Measurements from ENCODE around the gene PRL. TPM values are rescaled to one million over a fixed set of nuclear protein-coding genes. Genes with fewer than 3 reads are reported as not detected.

Gene PRL
- total RNA-seq, 1 experiment from 2014 or later, result not detected

GRCh38 chr6:22326500-22326899 is 29.7 kb upstream of the PRL start:
- POLR2A ChIA-PET, result no interaction called here
- no peaks in the 10 kb centered on the region for H3K27me3 Mint-ChIP-seq (ENCODE audit: low read depth)
- ATAC-seq (no peak), DNase-seq (ENCODE audit: low spot score) (no peak)
- 0 out of 2 replicates have a peak, but pooled peaks cover 4% of the 10 kb centered on the region for H3K9me3 Mint-ChIP-seq
- TF ChIP-seq E2F5 (CRISPR knock-in tag; IDR thresholded peaks at IDR 0.05) (no peak), NR3C1 (CRISPR knock-in tag; conservative IDR thresholded peaks at IDR 0.05; ENCODE audit: low read depth) (no peak), ARID4B (CRISPR knock-in tag; IDR thresholded peaks at IDR 0.05; ENCODE audit: borderline replicate concordance) (no peak), ATF3 (CRISPR knock-in tag; conservative IDR thresholded peaks at IDR 0.05) (no peak), ATF1 (CRISPR knock-in tag; IDR thresholded peaks at IDR 0.05) (no peak), MAX (CRISPR knock-in tag; IDR thresholded peaks at IDR 0.05) (no peak), MYBL2 (CRISPR knock-in tag; IDR thresholded peaks at IDR 0.05) (no peak), IRF1 (CRISPR knock-in tag; IDR thresholded peaks at IDR 0.05) (no peak)
- no peak overlapping the region for H3K27ac Mint-ChIP-seq
- H3K4me1 Mint-ChIP-seq, result no peaks in the 10 kb centered on the region; the same call in 1 of the 2 replicates
- no peaks in the 10 kb centered on the region for H3K36me3 Mint-ChIP-seq
- H3K4me3 Mint-ChIP-seq, result no peak overlapping the region
- CTCF ChIA-PET, result no interaction called here

- H3K4me3 Mint-ChIP-seq, result no peak overlapping the region
- ATAC-seq (no peak), DNase-seq (ENCODE audit: low spot score) (no peak)
- no peaks in the 10 kb centered on the region; the same call in 1 of the 2 replicates for H3K4me1 Mint-ChIP-seq
- ChIA-PET CTCF (no interaction called here), POLR2A (no interaction called here)
- H3K36me3 Mint-ChIP-seq, result no peaks in the 10 kb centered on the region
- no peak overlapping the region for H3K27ac Mint-ChIP-seq
- no peaks in the 10 kb centered on the region for H3K27me3 Mint-ChIP-seq (ENCODE audit: low read depth)
- H3K9me3 Mint-ChIP-seq, result 0 out of 2 replicates have a peak, but pooled peaks cover 4% of the 10 kb centered on the region
- TF ChIP-seq NR2C2 (CRISPR knock-in tag; IDR thresholded peaks at IDR 0.05) (no peak), NR3C1 (CRISPR knock-in tag; conservative IDR thresholded peaks at IDR 0.05; ENCODE audit: low read depth) (no peak), SMAD3 (CRISPR knock-in tag; IDR thresholded peaks at IDR 0.05; ENCODE audit: borderline replicate concordance) (no peak), CTCF (IDR thresholded peaks at IDR 0.05) (no peak), ATF6 (CRISPR knock-in tag; IDR thresholded peaks at IDR 0.05) (no peak), FOXP1 (CRISPR knock-in tag; IDR thresholded peaks at IDR 0.05; ENCODE audit: borderline replicate concordance) (no peak), ZNF671 (CRISPR knock-in tag; IDR thresholded peaks at IDR 0.05) (no peak), ATF2 (CRISPR knock-in tag; IDR thresholded peaks at IDR 0.05; ENCODE audit: borderline replicate concordance, low read depth) (no peak), TEAD4 (CRISPR knock-in tag; IDR thresholded peaks at IDR 0.05) (no peak), ZNF263 (CRISPR knock-in tag; IDR thresholded peaks at IDR 0.05; ENCODE audit: low read depth) (no peak), FOXJ3 (CRISPR knock-in tag; IDR thresholded peaks at IDR 0.05; ENCODE audit: borderline replicate concordance) (no peak), ETV6 (CRISPR knock-in tag; IDR thresholded peaks at IDR 0.05) (no peak), RORB (CRISPR knock-in tag; IDR thresholded peaks at IDR 0.05) (no peak), HMGXB4 (CRISPR knock-in tag; IDR thresholded peaks at IDR 0.05) (no peak), ZNF219 (CRISPR knock-in tag; IDR thresholded peaks at IDR 0.05; ENCODE audit: borderline replicate concordance) (no peak)
Measured at GRCh38 chr6:22325481-22325880, 28.6 kb upstream of the PRL start.

All from WTC11 (cell line).